ENCODE data around the gene SYNM.

The SYNM gene

GRCh38 chr15:99135194-99135593 is 30.3 kb downstream of the SYNM start:
- in situ Hi-C loops (cut with HindIII; ENCODE audit: low sequenced_read_pairs), result no loop called here

DNA sequence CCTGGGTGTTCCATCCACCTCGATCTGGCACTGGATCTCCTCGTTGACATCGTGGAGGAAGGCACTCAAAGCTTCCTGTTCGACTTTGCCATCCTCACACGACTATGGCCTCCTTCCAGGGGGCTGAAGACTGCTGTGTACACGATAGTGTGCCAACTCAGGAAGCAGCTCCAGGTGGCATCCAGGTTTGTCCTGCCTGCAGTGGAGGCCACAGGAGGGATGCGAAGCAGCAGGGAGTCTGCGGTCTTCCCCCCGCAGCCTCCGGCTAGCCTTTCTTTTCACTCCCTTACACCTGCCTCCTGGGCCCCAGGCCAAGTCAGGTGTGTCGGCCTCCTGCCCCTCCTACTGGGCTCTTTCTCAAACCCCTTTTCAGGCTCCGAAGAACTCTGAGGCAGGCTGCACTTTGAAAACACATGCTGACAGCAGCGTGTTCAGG is 32.2 kb downstream of the SYNM start:
- in situ Hi-C loops (cut with HindIII; ENCODE audit: low sequenced_read_pairs), result no loop called here

GRCh38 chr15:99137877-99138276 is 33.0 kb downstream of the SYNM start:
- in situ Hi-C loops (cut with HindIII; ENCODE audit: low sequenced_read_pairs), result no loop called here

DNA sequence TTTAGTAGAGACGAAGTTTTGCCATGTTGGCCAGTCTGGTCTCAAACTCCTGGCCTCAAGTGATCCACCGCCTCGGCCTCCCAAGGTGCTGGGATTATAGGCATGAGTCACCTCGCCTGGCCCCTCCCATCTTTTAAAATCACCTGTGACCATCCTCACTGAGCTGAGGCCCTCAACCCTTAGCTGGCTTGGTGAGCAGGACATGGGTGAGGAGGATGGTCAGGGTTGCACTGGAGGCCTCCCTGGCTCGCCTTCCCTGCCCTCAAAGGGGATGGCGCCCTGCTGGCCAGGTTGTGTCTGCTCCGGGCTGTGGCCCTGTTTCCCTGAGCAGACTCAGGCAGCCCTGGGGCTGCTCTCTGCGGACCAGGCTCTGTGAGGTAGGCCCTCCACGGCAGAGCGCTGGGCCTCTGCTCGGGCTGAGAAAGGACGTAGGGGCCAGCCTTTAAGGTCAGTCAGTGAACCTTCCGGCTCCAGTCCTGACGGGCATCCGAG is 33.7 kb downstream of the SYNM start:
- in situ Hi-C loops (cut with HindIII; ENCODE audit: low sequenced_read_pairs), result no loop called here

DNA sequence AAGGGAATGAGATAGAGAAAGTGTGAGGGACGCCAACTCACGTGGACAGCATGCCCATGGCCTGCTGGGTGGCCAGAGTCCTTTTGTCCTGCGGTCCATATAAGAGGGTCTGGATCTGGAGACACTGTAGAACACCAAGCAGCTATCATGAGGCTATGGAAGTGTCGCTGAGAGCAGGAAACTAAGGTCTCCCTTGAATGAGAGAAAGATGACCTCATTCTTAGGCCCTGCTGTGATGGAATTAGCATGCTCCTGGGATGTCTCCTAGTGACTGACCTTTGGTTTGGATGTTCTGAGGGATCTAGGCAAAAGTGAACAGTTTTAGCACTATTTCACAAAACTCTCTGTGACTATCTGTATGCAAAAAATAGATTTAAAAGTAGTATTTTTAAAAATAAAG is 34.4 kb downstream of the SYNM start:
- in situ Hi-C loops (cut with HindIII; ENCODE audit: low sequenced_read_pairs), result no loop called here

- in situ Hi-C loops (cut with HindIII; ENCODE audit: low sequenced_read_pairs), result no loop called here
Observed at GRCh38 chr15:99140590-99140989, 35.7 kb downstream of the SYNM start.

DNA sequence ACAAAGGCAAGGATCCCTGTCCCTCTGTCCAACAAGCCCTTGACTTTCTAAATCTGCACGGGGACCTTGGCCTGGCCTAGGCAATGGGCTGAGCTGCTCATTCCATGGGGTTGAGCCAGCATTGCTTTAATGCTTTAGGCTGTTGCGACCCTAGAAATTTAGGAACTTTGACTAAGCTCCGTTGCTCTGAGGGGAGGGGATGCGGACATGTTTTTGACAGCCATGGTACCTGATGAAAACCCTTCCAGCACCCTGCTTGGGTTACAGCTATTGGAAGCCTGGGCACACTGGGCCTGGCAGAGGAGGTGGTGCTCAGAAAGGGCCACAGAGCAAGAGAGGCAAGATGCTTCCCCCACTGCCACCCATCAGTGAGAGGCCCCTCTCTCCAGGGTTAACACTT is 37.1 kb downstream of the SYNM start:
- in situ Hi-C loops (cut with HindIII; ENCODE audit: low sequenced_read_pairs), result no loop called here

- in situ Hi-C loops (cut with HindIII; ENCODE audit: low sequenced_read_pairs), result no loop called here
Observed at GRCh38 chr15:99142562-99142961, 37.7 kb downstream of the SYNM start.

DNA sequence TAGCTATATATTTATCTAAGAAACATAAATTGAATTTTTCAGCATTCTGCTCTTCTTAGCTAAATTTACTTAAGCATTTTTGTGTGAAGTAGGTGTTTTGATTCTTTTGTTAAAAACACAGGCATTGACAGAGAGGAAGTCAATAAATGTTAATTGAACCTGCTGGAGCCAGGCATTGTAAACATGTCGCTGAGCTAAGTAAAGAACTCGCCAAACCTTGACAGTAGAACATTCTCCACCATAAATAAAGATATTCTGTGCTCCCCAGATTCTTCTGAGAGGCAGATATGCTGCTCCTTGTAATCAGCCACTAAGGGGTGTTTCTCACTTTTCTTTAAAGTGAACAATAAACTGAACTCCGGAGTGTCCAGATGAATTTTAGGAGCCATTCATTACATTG is 38.4 kb downstream of the SYNM start:
- in situ Hi-C loops (cut with HindIII; ENCODE audit: low sequenced_read_pairs), result no loop called here

- in situ Hi-C loops (cut with HindIII; ENCODE audit: low sequenced_read_pairs), result no loop called here
Observed at GRCh38 chr15:99143655-99144610, 39.1 kb downstream of the SYNM start.

- in situ Hi-C loops (cut with HindIII; ENCODE audit: low sequenced_read_pairs), result no loop called here
Observed at GRCh38 chr15:99145005-99145404, 40.1 kb downstream of the SYNM start.

DNA sequence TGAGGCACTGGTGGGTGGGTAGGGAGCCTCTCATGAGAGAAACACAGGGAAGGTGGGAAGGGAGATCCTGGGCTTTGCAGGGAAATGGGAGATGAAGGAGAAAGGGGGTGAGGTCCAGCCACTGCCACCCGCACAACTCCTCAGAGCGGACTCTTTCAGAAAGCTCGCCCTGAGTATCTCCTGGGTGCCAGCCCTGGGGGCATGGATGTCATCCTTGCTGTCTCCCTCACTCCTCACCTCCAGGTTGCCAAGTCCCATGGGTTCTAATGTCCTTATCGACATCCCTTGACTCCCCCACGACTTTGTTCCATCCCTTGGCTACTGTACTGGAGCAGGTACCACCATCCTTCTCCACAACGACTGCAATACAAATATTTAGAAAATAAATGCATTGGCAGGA is 40.9 kb downstream of the SYNM start:
- in situ Hi-C loops (cut with HindIII; ENCODE audit: low sequenced_read_pairs), result no loop called here

DNA sequence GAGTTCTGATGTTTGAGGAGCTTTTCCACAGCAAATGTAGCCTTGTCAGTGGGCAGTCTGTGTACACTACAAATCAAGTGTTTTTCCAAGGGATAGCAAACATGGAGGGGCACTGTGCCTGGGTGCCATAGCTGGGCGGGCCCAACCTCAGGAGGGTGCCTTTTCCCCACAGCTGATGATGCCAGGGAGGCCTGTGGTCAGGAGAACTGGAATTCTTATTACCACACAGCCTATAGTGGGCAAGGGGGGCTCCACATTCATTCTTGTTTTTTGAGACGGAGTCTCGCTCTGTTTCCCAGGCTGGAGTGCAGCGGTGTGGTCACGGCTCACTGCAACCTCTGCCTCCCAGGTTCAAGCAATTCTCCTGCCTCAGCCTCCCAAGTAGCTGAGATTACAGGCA is 41.8 kb downstream of the SYNM start:
- in situ Hi-C loops (cut with HindIII; ENCODE audit: low sequenced_read_pairs), result no loop called here

GRCh38 chr15:99148851-99149276 is 44.0 kb downstream of the SYNM start:
- in situ Hi-C loops (cut with HindIII; ENCODE audit: low sequenced_read_pairs), result no loop called here

DNA sequence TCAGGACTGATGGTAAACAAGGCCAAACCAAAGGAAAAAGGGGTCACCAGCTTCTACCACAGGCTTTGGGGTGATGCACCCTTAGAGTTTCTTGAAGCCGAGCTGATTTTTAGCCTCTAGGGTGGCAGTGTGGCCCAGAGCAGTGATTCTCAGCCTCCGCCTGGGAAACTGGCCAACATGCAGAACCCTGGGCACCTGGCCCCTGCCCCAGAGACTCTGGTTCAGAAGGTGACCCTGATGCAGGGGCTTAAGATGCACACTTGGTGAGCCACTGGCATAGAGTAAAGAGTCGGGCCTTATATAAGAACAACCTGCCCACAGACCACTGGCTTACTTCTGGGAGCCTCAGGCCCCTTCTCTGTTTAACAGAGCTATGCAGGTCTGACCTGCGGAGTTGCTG is 44.5 kb downstream of the SYNM start:
- in situ Hi-C loops (cut with HindIII; ENCODE audit: low sequenced_read_pairs), result no loop called here

DNA sequence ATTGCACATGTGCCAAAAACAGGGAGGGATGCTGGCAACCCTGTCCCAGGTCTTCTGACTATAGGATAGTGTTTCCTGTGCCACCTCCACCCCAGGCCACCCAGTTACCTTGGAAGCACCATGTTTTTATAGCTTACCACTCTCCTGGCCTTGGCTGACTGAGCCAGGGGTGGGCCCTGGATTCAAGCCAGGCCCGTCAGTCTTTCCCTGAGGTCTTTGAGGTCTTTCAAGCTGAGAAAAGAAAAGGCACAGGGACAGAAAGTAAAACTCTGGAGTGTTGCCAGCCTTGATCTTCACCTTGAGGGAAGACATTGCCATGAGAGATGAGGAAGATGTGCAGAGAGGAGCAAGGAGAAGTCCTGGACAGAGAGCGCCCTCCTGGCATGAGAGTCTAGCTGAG is 46.3 kb downstream of the SYNM start:
- in situ Hi-C loops (cut with HindIII; ENCODE audit: low sequenced_read_pairs), result no loop called here

DNA sequence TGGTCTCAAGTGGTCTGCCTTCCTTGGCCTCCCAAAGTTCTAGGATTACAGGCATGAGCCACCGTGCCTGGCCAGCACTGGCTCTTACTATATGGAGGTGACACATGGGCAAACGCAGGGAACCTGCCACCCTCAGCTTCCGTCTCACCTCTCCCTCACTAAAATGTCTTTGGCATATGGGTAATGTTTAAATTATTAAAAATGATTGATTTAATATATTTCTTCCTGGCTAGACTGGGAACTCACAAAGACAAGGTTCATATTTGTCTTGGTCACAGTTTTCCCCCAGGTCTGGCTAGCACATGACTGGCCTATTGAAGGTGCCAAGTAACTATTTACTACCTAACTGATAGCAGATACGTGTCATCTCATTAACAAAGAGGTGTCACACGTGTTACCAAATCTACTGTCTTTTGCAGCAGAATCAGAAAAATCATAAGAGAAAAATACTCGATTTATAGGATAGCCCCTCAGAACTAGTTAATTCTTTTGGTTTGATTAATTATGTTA is 48.2 kb downstream of the SYNM start:
- in situ Hi-C loops (cut with HindIII; ENCODE audit: low sequenced_read_pairs), result no loop called here

DNA sequence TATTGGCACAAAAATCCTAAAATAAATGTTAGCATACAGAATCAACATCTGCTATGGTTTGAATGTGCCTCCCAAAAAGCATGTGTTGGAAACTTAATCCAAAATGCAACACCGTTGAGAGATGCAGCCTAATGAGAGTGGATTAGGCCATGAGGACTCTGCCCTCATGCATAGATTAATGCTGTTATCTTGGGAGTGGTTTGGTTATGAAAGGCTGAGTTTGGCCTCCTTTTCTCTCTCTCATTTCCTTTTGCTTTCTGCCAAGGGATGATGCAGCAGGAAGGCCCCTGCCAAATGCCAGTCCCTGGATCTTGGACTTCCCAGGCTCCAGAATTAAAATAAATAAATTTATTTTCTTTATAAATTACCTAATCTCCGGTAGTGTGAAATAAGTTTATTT is 49.4 kb downstream of the SYNM start:
- in situ Hi-C loops (cut with HindIII; ENCODE audit: low sequenced_read_pairs), result no loop called here

GRCh38 chr15:99155961-99156443 is 51.1 kb downstream of the SYNM start:
- in situ Hi-C loops (cut with HindIII; ENCODE audit: low sequenced_read_pairs), result no loop called here

- in situ Hi-C loops (cut with HindIII; ENCODE audit: low sequenced_read_pairs), result no loop called here
Observed at GRCh38 chr15:99157456-99157855, 52.6 kb downstream of the SYNM start.

GRCh38 chr15:99158626-99159412 is 53.9 kb downstream of the SYNM start:
- in situ Hi-C loops (cut with HindIII; ENCODE audit: low sequenced_read_pairs), result no loop called here

Measured in DLD1 (cell line).